H9 (cell line): ENCODE data around the gene CYP2D6. TPM values are rescaled to one million over a fixed set of nuclear protein-coding genes. Genes with fewer than 3 reads are reported as not detected.

Source experiments
- DNase-seq: peaks from one replicate; pipeline ENCODE4 v3.0.0-alpha.2; 2017
- H2AFZ ChIP-seq: one replicate; pipeline ENCODE4 v1.6.1; 2013; ENCODE audit warnings: mild to moderate bottlenecking, low read length, control low read depth, moderate library complexity
- H2AK5ac ChIP-seq: 2 replicates; pipeline ENCODE4 v1.6.1; 2013; ENCODE audit warnings: low read length, control low read depth, mixed read lengths; ENCODE audit not compliant: insufficient read length
- H2BK120ac ChIP-seq: one replicate; pipeline ENCODE4 v1.6.1; 2013; ENCODE audit warnings: low read depth, mild to moderate bottlenecking, low read length, control low read depth, inconsistent platforms; ENCODE audit not compliant: poor library complexity, severe bottlenecking
- H2BK12ac ChIP-seq: 2 replicates; pipeline ENCODE4 v1.6.1; 2013; ENCODE audit warnings: low read length, control low read depth, mixed read lengths, low read depth; ENCODE audit not compliant: insufficient read length
- H2BK15ac ChIP-seq: 2 replicates; pipeline ENCODE4 v1.6.1; 2013; ENCODE audit warnings: low read depth, low read length, control low read depth
- H2BK20ac ChIP-seq: one replicate; pipeline ENCODE4 v1.6.1; 2013; ENCODE audit warnings: low read depth, mild to moderate bottlenecking, low read length, control low read depth, inconsistent platforms; ENCODE audit not compliant: poor library complexity, severe bottlenecking
- H2BK5ac ChIP-seq: 2 replicates; pipeline ENCODE4 v1.6.1; 2013; ENCODE audit warnings: low read length, control low read depth, mixed read lengths; ENCODE audit not compliant: insufficient read length
- H3K14ac ChIP-seq: 2 replicates; pipeline ENCODE4 v1.6.1; 2013; ENCODE audit warnings: low read length, control low read depth; ENCODE audit not compliant: insufficient read depth
- H3K18ac ChIP-seq: 2 replicates; pipeline ENCODE4 v1.6.1; 2013; ENCODE audit warnings: low read depth, mild to moderate bottlenecking, mixed read lengths, low read length, control low read depth; ENCODE audit not compliant: insufficient read length
- H3K23ac ChIP-seq: 2 replicates; pipeline ENCODE4 v1.6.1; 2013; ENCODE audit warnings: low read length, control low read depth, mixed read lengths, low read depth; ENCODE audit not compliant: insufficient read length
- H3K23me2 ChIP-seq: 2 replicates; pipeline ENCODE4 v1.6.1; 2013; ENCODE audit warnings: low read depth, mild to moderate bottlenecking, mixed read lengths, low read length, control low read depth; ENCODE audit not compliant: insufficient read length, poor library complexity, severe bottlenecking
- H3K27ac ChIP-seq: 2 replicates; pipeline ENCODE4 v1.5.1; 2013; ENCODE audit warnings: low read length, control low read depth, mixed read lengths, low read depth; ENCODE audit not compliant: insufficient read length
- H3K27me3 ChIP-seq: 2 replicates; pipeline ENCODE4 v1.6.1; 2013; ENCODE audit warnings: low read length, control low read depth, inconsistent platforms; ENCODE audit not compliant: insufficient read depth
- H3K4ac ChIP-seq: 2 replicates; pipeline ENCODE4 v1.6.1; 2013; ENCODE audit warnings: low read depth, mild to moderate bottlenecking, control low read depth, inconsistent platforms, low read length, moderate library complexity
- H3K4me1 ChIP-seq: 2 replicates; pipeline ENCODE4 v1.6.1; 2013; ENCODE audit warnings: low read length, control low read depth, inconsistent platforms; ENCODE audit not compliant: insufficient read depth
- H3K4me2 ChIP-seq: 2 replicates; pipeline ENCODE4 v1.6.1; 2013; ENCODE audit warnings: low read length, control low read depth, mixed read lengths; ENCODE audit not compliant: insufficient read length, insufficient read depth
- H3K56ac ChIP-seq: 2 replicates; pipeline ENCODE4 v1.6.1; 2013; ENCODE audit warnings: low read depth, mild to moderate bottlenecking, mixed read lengths, low read length, control low read depth; ENCODE audit not compliant: insufficient read length
- H3K79me1 ChIP-seq: 2 replicates; pipeline ENCODE4 v1.6.1; 2013; ENCODE audit warnings: low read depth, mild to moderate bottlenecking, moderate library complexity, low read length, control low read depth, inconsistent platforms; ENCODE audit not compliant: insufficient read depth, poor library complexity, severe bottlenecking
- H3K79me2 ChIP-seq: 2 replicates; pipeline ENCODE4 v1.6.1; 2013; ENCODE audit warnings: low read length, control low read depth, inconsistent platforms; ENCODE audit not compliant: insufficient read depth
- H3K9ac ChIP-seq: 2 replicates; pipeline ENCODE4 v1.6.1; 2013; ENCODE audit warnings: low read length, control low read depth, mixed read lengths; ENCODE audit not compliant: insufficient read length; ENCODE audit errors: extremely low read depth
- H3K9me3 ChIP-seq: one replicate; pipeline ENCODE4 v1.6.1; 2013; ENCODE audit warnings: low read depth, low read length, inconsistent platforms; ENCODE audit not compliant: control insufficient read depth
- H3T11ph ChIP-seq: one replicate; pipeline ENCODE4 v1.6.1; 2013; ENCODE audit warnings: mild to moderate bottlenecking, low read length, control low read depth, inconsistent platforms
- H4K20me1 ChIP-seq: one replicate; pipeline ENCODE4 v1.6.1; 2013; ENCODE audit not compliant: control insufficient read depth, insufficient read length, insufficient read depth
- H4K5ac ChIP-seq: 2 replicates; pipeline ENCODE4 v1.6.1; 2013; ENCODE audit warnings: low read depth, mild to moderate bottlenecking, mixed read lengths, low read length, control low read depth; ENCODE audit not compliant: insufficient read length
- H4K8ac ChIP-seq: replicated peaks from 2 replicates; pipeline ENCODE4 v1.6.1; 2013; ENCODE audit warnings: low read length, control low read depth, mixed read lengths, low read depth; ENCODE audit not compliant: insufficient read length
- H4K91ac ChIP-seq: 2 replicates; pipeline ENCODE4 v1.6.1; 2013; ENCODE audit warnings: low read depth, mild to moderate bottlenecking, moderate library complexity, mixed read lengths, low read length, control low read depth; ENCODE audit not compliant: insufficient read length
- H3K27ac Mint-ChIP-seq, 3 experiments: 2 replicates in 2 of 3; 3 replicates in 1 of 3; pipeline ENCODE4 v1.8.0; 2020 to 2021; ENCODE audit warnings: mixed read lengths in 3 of 3, mild to moderate bottlenecking in 1 of 3, moderate library complexity in 1 of 3
- H3K27me3 Mint-ChIP-seq: 2 replicates; pipeline ENCODE4 v1.8.0; 2021; ENCODE audit warnings: low read depth, mild to moderate bottlenecking, moderate library complexity, mixed read lengths
- H3K36me3 Mint-ChIP-seq, 3 experiments: 2 replicates in 2 of 3; 3 replicates in 1 of 3; pipeline ENCODE4 v1.8.0; 2020 to 2021; ENCODE audit warnings: low read depth in 3 of 3, mixed read lengths in 3 of 3; ENCODE audit not compliant: insufficient read depth in 1 of 3
- H3K4me1 Mint-ChIP-seq, 2 experiments: 2 replicates each; pipeline ENCODE4 v1.8.0; 2020; ENCODE audit warnings: mixed read lengths in 2 of 2
- H3K4me3 Mint-ChIP-seq, 2 experiments: 2 replicates in 1 of 2; 3 replicates in 1 of 2; pipeline ENCODE4 v1.8.0; 2020 to 2021; ENCODE audit warnings: mild to moderate bottlenecking in 2 of 2, mixed read lengths in 2 of 2, moderate library complexity in 1 of 2
- H3K9me3 Mint-ChIP-seq, 2 experiments: 2 replicates in 1 of 2; 3 replicates in 1 of 2; pipeline ENCODE4 v1.8.0; 2020; ENCODE audit warnings: mild to moderate bottlenecking in 2 of 2, mixed read lengths in 2 of 2, moderate library complexity in 1 of 2
- CTCF ChIP-seq: fragments of 200-600 bp; sonication (generic); conservative IDR thresholded peaks from 3 replicates; pipeline ENCODE4 v1.8.0; 2021; ENCODE audit warnings: antibody characterized with exemption, mild to moderate bottlenecking
- WGBS: extraction: QIAGEN DNeasy Blood & Tissue Kit; methylation state at CpG from one replicate; pipeline ENCODE4 v1.1.7; 2013; ENCODE audit warnings: missing lambda C conversion rate, low lambda C conversion rate, mixed read lengths; ENCODE audit not compliant: insufficient read length; ENCODE audit errors: extremely low coverage; 5-methylcytosine and 5-hydroxymethylcytosine counted together
- total RNA-seq: library from RNA; stranded (reverse); gene quantifications from 2 replicates; pipeline ENCODE4 v1.2.1, GENCODE V29; 2021

The CYP2D6 gene
- total RNA-seq, 1 experiment from 2014 or later = 2.3 TPM

DNA sequence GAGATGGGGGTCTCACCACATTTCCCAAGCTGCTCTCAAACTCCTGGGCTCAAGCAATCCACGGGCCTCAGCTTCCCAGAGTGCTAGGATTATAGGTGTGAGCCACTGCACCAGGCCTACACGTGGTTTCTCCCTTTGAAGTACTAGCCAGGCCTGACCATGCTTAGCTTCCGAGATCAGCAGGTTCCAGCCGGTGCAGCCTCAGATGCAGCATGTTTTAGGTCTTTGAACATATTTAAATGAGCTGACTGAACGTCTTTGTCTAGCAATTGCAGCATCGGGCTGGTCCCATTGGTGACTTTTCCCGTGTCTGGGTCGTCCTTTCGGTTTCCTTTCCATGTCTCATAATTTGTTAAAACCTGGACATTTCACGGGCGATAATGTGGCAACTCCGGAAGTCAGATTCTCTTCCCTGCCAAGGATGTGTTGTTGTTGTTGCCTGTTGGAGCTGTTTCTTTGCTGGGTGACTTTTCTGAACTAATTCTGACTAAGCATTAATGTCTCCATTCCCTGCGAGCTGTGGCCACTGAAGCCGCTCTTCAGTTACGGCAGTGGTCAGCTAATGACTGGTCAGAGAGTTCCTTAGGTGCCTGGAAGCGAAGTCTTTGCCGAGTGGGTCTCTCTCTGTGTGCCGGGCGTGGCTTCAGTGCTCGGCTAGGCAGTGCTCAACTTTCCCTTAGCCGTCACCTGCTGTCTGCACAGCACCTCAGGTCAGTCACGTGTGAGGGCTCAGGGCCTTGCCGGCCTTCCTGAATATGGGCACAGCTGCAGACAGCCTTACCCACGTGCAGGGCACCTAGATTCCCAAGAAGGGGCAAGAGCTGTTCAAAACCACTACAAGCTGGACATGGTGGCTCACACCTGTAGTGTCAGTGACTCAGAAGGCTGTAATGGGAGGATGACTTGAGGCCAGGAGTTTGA, 3.8 kb upstream of the CYP2D6 start:
- WGBS = no CpG with 5 or more reads among the region's 24 CpGs
- Histone ChIP-seq H3K23ac (no peak overlapping the region), H2BK20ac (no peak overlapping the region), H4K91ac (no peak overlapping the region), H3K23me2 (no peaks in the 10 kb centered on the region), H3K79me2 (no peaks in the 10 kb centered on the region), H3K56ac (no peak overlapping the region), H3K18ac (no peak overlapping the region), H3K9ac (no peak overlapping the region), H2AFZ (no peak overlapping the region), H4K8ac (no peak overlapping the region), H3K27me3 (no peaks in the 10 kb centered on the region), H2BK15ac (no peak overlapping the region), H3K4me1 (no peaks in the 10 kb centered on the region), H2AK5ac (no peak overlapping the region), H4K20me1 (no peaks in the 10 kb centered on the region), H3K4me2 (no peak overlapping the region), H3K9me3 (no peaks in the 10 kb centered on the region), H3K14ac (no peak overlapping the region), H3K27ac (no peak overlapping the region), H4K5ac (no peak overlapping the region), H3K79me1 (no peaks in the 10 kb centered on the region), H2BK12ac (no peak overlapping the region), H3T11ph (no peak overlapping the region), H2BK5ac (no peak overlapping the region), H3K4ac (no peak overlapping the region), H2BK120ac (no peak overlapping the region)
- H3K9me3 Mint-ChIP-seq = peaks cover 6 to 7% of the 10 kb centered on the region in 2 experiments; a peak in 3 of 5 replicates
- no peak overlapping the region for H3K4me3 Mint-ChIP-seq
- peaks cover 29% of the 10 kb centered on the region for H3K27me3 Mint-ChIP-seq
- H3K27ac Mint-ChIP-seq = peak overlapping the region in 1 of 3 experiments; percentile 31; a peak in 1 of 7 replicates
- DNase-seq = no peak
- no peak for TF ChIP-seq CTCF
- H3K36me3 Mint-ChIP-seq = peaks cover 9 to 16% (median 11%) of the 10 kb centered on the region in 3 experiments; a peak in 6 of 7 replicates
- 0 out of 4 replicates have a peak, but pooled peaks cover 0 to 4% of the 10 kb centered on the region in 2 experiments for H3K4me1 Mint-ChIP-seq
